CD4-positive, CD25-positive, alpha-beta regulatory T cell (primary cell): ENCODE results near the gene TRAFD1. TPM values are rescaled to one million over a fixed set of nuclear protein-coding genes. Genes with fewer than 3 reads are reported as not detected.
A peak's percentile ranks its signal among the peaks of the same experiment; 100 is the strongest.

Source experiments
- ATAC-seq, 2 donors: fragments of 150-1000 bp; cut with Tn5 transposase; one replicate each; pipeline ENCODE4 v1.10.0; 2021; ENCODE audit warnings: low read depth in 2 of 2, moderate number of reproducible peaks in 2 of 2, moderate library complexity in 1 of 2
- DNase-seq, 3 donors: peaks; one replicate each; pipeline versions ENCODE4 v3.0.0 to v3.0.0-alpha.2; 2012 to 2022; ENCODE audit warnings: mixed read lengths in 1 of 3
- H3K27ac ChIP-seq: one replicate; pipeline ENCODE4 v1.7.0; 2013; ENCODE audit warnings: mild to moderate bottlenecking, low read length; ENCODE audit not compliant: insufficient read depth, poor library complexity, severe bottlenecking
- H3K27me3 ChIP-seq: one replicate; pipeline ENCODE4 v1.7.0; 2013; ENCODE audit warnings: low read length; ENCODE audit not compliant: control insufficient read depth, insufficient read depth
- H3K36me3 ChIP-seq: one replicate; pipeline ENCODE4 v1.7.0; 2013; ENCODE audit warnings: mild to moderate bottlenecking, low read length, moderate library complexity; ENCODE audit not compliant: control insufficient read depth, insufficient read depth
- H3K4me1 ChIP-seq: 2 replicates; pipeline ENCODE4 v1.7.0; 2013; ENCODE audit warnings: mild to moderate bottlenecking, low read length; ENCODE audit not compliant: insufficient read depth, control insufficient read depth, poor library complexity, severe bottlenecking
- H3K4me3 ChIP-seq: one replicate; pipeline ENCODE4 v1.7.0; 2013; ENCODE audit warnings: low read depth, mild to moderate bottlenecking, low read length, moderate library complexity
- H3K9me3 ChIP-seq, 2 experiments: 1 replicate in 1 of 2; 2 replicates in 1 of 2; pipeline ENCODE4 v1.7.0; 2013; ENCODE audit warnings: low read length in 2 of 2, mild to moderate bottlenecking in 1 of 2, moderate library complexity in 1 of 2; ENCODE audit not compliant: control insufficient read depth in 2 of 2
- H3K27ac Mint-ChIP-seq, 3 donors: one replicate each; pipeline ENCODE4 v1.8.0; 2020 to 2022; ENCODE audit warnings: mild to moderate bottlenecking in 3 of 3, mixed read lengths in 3 of 3, moderate library complexity in 2 of 3
- H3K27me3 Mint-ChIP-seq: one replicate; pipeline ENCODE4 v1.8.0; 2022; ENCODE audit warnings: mild to moderate bottlenecking, mixed read lengths
- H3K36me3 Mint-ChIP-seq: one replicate; pipeline ENCODE4 v1.8.0; 2020; ENCODE audit warnings: mixed read lengths
- H3K4me1 Mint-ChIP-seq, 4 donors: one replicate each; pipeline ENCODE4 v1.8.0; 2020 to 2022; ENCODE audit warnings: mixed read lengths in 4 of 4, mild to moderate bottlenecking in 1 of 4
- H3K4me3 Mint-ChIP-seq, 4 donors: one replicate each; pipeline ENCODE4 v1.8.0; 2020 to 2022; ENCODE audit warnings: mild to moderate bottlenecking in 4 of 4, mixed read lengths in 4 of 4, moderate library complexity in 3 of 4
- H3K9me3 Mint-ChIP-seq, 7 donors: one replicate each; pipeline ENCODE4 v1.8.0; 2020 to 2022; ENCODE audit warnings: mixed read lengths in 7 of 7, mild to moderate bottlenecking in 3 of 7, moderate library complexity in 2 of 7
- polyA plus RNA-seq, 4 donors: library from polyadenylated mRNA; unstranded; fragments of 300-500 nt; fragmentation: Illumina TruSeq; gene quantifications; one replicate each; pipeline ENCODE4 v1.2.3, GENCODE V29; 2021
- total RNA-seq: library from RNA; stranded (reverse); gene quantifications from one replicate; pipeline ENCODE4 v1.2.3, GENCODE V29; 2022

Gene TRAFD1
- total and polyA plus RNA-seq, 5 donors from 2014 or later, result 43.4 to 95.7 (median 82.4) TPM

DNA sequence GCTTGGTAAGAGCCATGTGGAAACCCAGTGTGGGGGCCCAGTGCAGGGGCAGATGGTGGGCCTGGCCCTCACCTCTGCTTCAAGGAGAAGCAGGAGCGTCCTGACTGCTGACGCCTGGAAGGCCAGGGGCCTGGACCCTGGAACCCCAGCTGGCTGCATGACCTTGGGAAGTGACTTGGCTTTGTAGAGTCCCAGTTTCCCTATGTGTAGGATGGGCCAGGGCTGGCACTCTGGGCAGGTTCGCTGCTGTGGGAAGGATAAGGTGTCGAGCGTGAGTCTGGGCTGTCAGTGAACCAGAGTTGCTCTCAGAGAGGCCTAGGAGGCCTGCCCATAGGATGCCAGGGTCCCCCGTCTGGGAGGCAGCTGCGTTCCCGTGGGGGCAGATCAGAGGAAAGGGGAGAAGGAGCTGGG is 43.2 kb downstream of the TRAFD1 start:
- Mint-ChIP-seq H3K36me3 (no peaks in the 10 kb centered on the region), H3K27me3 (no peaks in the 10 kb centered on the region), H3K9me3 (no peaks in the 10 kb centered on the region), H3K4me3 (no peak overlapping the region), H3K4me1 (peaks cover 0 to 11% (median 4%) of the 10 kb centered on the region in 4 donors), H3K27ac (no peak overlapping the region)
- H3K27ac ChIP-seq, result no peak overlapping the region
- no peak for ATAC-seq
- no peaks in the 10 kb centered on the region for H3K9me3 ChIP-seq
- H3K27me3 ChIP-seq, result no peaks in the 10 kb centered on the region
- no peak for DNase-seq
- H3K36me3 ChIP-seq, result peaks cover 9% of the 10 kb centered on the region
- no peaks in the 10 kb centered on the region for H3K4me1 ChIP-seq
- no peak overlapping the region for H3K4me3 ChIP-seq

DNA sequence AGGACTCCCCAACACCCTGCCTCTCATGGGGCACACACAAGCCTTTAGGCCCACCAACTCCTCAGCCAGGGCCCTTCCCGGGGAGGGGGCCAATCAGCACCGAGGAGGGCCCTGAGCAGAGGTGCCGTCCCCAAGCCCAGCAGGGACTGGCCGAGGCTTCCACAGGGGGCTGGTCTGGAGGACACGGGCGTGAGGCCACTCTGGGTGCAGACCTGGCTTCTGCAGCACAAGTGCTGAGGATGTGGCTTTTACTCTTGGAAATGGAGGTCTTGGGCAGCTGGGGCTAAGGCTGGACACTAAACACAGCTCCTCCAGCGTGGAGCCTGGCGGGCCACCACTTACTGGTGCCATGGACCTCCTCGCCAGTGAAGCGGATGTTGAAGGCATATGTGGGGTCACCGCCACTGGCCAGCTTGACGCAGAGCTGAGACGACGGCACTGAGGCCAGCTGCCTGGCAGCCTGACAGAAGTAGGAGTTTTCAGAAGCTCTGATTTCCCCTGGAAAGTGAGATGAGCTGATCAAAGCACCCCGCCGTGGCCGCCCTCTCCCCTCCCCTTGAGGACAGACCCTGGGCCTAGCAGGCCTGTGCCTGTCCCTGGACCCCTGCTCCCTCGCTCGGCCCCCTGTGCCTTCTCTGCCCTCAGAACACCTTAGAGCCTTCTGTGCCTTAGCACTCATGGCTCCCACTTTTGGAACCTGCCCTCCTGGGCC is 44.0 kb downstream of the TRAFD1 start:
- no peak for ATAC-seq
- no peaks in the 10 kb centered on the region for H3K36me3 Mint-ChIP-seq
- no peaks in the 10 kb centered on the region for H3K9me3 Mint-ChIP-seq
- H3K27me3 ChIP-seq, result no peaks in the 10 kb centered on the region
- no peak for DNase-seq
- no peaks in the 10 kb centered on the region for H3K27me3 Mint-ChIP-seq
- H3K9me3 ChIP-seq, result no peaks in the 10 kb centered on the region
- H3K27ac ChIP-seq, result no peak overlapping the region
- H3K36me3 ChIP-seq, result peaks cover 9% of the 10 kb centered on the region
- peak overlapping the region in 1 of 3 donors; percentile 69 for H3K27ac Mint-ChIP-seq
- H3K4me3 ChIP-seq, result no peak overlapping the region
- no peaks in the 10 kb centered on the region for H3K4me1 ChIP-seq
- H3K4me3 Mint-ChIP-seq, result no peak overlapping the region
- peaks cover 0 to 11% (median 4%) of the 10 kb centered on the region in 4 donors for H3K4me1 Mint-ChIP-seq

- Histone ChIP-seq H3K27ac (no peak overlapping the region), H3K27me3 (no peaks in the 10 kb centered on the region), H3K36me3 (peaks cover 9% of the 10 kb centered on the region), H3K9me3 (no peaks in the 10 kb centered on the region), H3K4me1 (no peaks in the 10 kb centered on the region), H3K4me3 (no peak overlapping the region)
- Mint-ChIP-seq H3K27ac (peak overlapping the region; percentile 20 to 69 (median 42)), H3K4me1 (peaks cover 0 to 11% (median 4%) of the 10 kb centered on the region in 4 donors), H3K27me3 (no peaks in the 10 kb centered on the region), H3K9me3 (no peaks in the 10 kb centered on the region), H3K4me3 (no peak overlapping the region), H3K36me3 (peaks cover 2% of the 10 kb centered on the region)
- ATAC-seq (no peak), DNase-seq (no peak)
These were observed 44.6 kb downstream of the TRAFD1 start for GRCh38 chr12:112169966-112170365.

DNA sequence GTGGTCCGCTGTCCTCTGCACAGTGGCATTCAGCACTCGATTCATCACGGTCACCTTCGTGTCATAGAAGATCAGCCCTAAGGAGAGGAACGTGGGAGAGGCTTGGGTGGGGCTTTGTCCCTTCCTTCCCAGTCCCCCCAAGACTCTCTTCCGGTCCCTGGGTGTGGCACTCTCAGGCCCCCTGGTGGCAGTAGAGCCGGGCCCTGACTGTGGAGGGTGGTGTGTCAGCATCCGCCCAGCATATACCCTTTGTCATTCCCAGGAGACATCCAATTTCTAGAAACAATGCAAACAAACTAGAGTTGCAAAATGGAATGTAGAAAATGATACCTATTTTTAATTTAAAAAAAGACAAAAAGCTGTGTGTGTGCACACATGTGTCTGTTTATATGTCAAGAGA is 45.0 kb downstream of the TRAFD1 start:
- peaks cover 6% of the 10 kb centered on the region for H3K36me3 Mint-ChIP-seq
- peak overlapping the region in 2 of 3 donors; percentile 42 to 69 for H3K27ac Mint-ChIP-seq
- Histone ChIP-seq H3K27ac (no peak overlapping the region), H3K4me3 (no peak overlapping the region), H3K9me3 (no peaks in the 10 kb centered on the region), H3K36me3 (peaks cover 12% of the 10 kb centered on the region), H3K27me3 (no peaks in the 10 kb centered on the region), H3K4me1 (no peaks in the 10 kb centered on the region)
- H3K4me1 Mint-ChIP-seq, result peaks cover 0 to 11% (median 4%) of the 10 kb centered on the region in 4 donors
- no peaks in the 10 kb centered on the region for H3K9me3 Mint-ChIP-seq
- no peaks in the 10 kb centered on the region for H3K27me3 Mint-ChIP-seq
- peak in 1 of 2 donors; percentile 41 for ATAC-seq
- no peak overlapping the region for H3K4me3 Mint-ChIP-seq
- peak in 2 of 3 donors; percentile 11 to 15 for DNase-seq

- no peak overlapping the region for H3K4me3 Mint-ChIP-seq
- DNase-seq (no peak), ATAC-seq (no peak)
- H3K4me3 ChIP-seq, result no peak overlapping the region
- H3K27me3 Mint-ChIP-seq, result no peaks in the 10 kb centered on the region
- H3K27ac ChIP-seq, result no peak overlapping the region
- no peaks in the 10 kb centered on the region for H3K9me3 Mint-ChIP-seq
- H3K4me1 Mint-ChIP-seq, result peaks cover 0 to 11% (median 4%) of the 10 kb centered on the region in 4 donors
- H3K36me3 Mint-ChIP-seq, result peaks cover 13% of the 10 kb centered on the region
- no peak overlapping the region for H3K27ac Mint-ChIP-seq
- no peaks in the 10 kb centered on the region for H3K27me3 ChIP-seq
- H3K4me1 ChIP-seq, result no peaks in the 10 kb centered on the region
- peaks cover 19% of the 10 kb centered on the region for H3K36me3 ChIP-seq
- no peaks in the 10 kb centered on the region for H3K9me3 ChIP-seq
These were observed 45.7 kb downstream of the TRAFD1 start for GRCh38 chr12:112170971-112171596.

DNA sequence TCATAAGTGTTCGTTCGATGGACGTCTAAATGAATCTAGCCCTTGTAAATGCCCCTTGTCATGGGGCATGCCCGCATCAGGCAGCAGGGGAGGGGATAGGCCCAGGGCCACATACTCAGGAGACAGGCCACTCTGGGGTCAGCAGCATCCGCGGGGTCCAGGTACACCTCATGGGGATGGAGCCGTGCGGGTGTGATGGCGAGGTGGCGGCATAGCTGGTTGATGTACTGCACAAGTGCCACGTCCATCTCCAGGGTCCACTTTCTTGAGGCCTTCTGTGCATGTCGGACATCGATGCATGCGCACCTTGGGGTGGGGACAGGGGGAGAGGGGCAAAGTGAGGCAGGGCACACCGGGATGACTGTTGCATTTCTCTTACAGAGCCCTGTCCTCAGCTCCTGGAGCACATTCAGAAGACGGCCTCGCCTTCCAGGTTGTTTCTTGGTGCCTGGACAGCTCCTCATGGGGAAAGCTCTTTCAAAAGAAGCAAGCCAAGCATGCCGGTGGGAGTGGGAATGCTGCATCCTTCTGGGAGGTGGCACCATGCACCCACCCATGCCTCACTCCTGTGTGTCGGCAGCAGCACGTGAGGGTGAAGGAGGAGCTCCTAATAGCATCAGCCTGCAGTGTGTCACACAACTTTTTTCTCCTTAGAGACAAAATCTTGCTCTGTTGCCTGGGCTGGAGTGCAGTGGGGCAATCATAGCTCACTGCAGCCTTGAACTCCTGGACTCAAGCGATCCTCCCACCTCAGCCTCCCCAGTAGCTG is 47.4 kb downstream of the TRAFD1 start:
- H3K27ac Mint-ChIP-seq, result no peak overlapping the region
- Histone ChIP-seq H3K36me3 (peaks cover 26% of the 10 kb centered on the region), H3K4me3 (no peak overlapping the region), H3K27ac (no peak overlapping the region), H3K27me3 (no peaks in the 10 kb centered on the region), H3K9me3 (no peaks in the 10 kb centered on the region), H3K4me1 (no peaks in the 10 kb centered on the region)
- DNase-seq (no peak), ATAC-seq (no peak)
- H3K9me3 Mint-ChIP-seq, result no peaks in the 10 kb centered on the region
- no peak overlapping the region for H3K4me3 Mint-ChIP-seq
- H3K27me3 Mint-ChIP-seq, result no peaks in the 10 kb centered on the region
- peaks cover 0 to 11% (median 4%) of the 10 kb centered on the region in 4 donors for H3K4me1 Mint-ChIP-seq
- H3K36me3 Mint-ChIP-seq, result peaks cover 19% of the 10 kb centered on the region

GRCh38 chr12:112175361-112176155 is 50.2 kb downstream of the TRAFD1 start:
- ATAC-seq, result no peak
- Histone ChIP-seq H3K4me1 (no peaks in the 10 kb centered on the region), H3K36me3 (peaks cover 50% of the 10 kb centered on the region), H3K4me3 (no peak overlapping the region), H3K27ac (no peak overlapping the region), H3K9me3 (no peaks in the 10 kb centered on the region), H3K27me3 (no peaks in the 10 kb centered on the region)
- no peaks in the 10 kb centered on the region for H3K9me3 Mint-ChIP-seq
- peak overlapping the region in 2 of 3 donors; percentile 20 to 65 for H3K27ac Mint-ChIP-seq
- H3K27me3 Mint-ChIP-seq, result no peaks in the 10 kb centered on the region
- H3K4me3 Mint-ChIP-seq, result no peak overlapping the region
- H3K4me1 Mint-ChIP-seq, result peaks cover 0 to 5% (median under 1%) of the 10 kb centered on the region in 4 donors
- peaks cover 26% of the 10 kb centered on the region for H3K36me3 Mint-ChIP-seq
- no peak for DNase-seq
